Measurements from ENCODE around the gene HMGB4.

HMGB4 gene

GRCh38 chr1:33853431-33853830 lies 10.4 kb upstream of the HMGB4 start:
- Histone ChIP-seq H3K4me1 (ENCODE audit: low read length) (no peaks in the 10 kb centered on the region), H4K20me1 (ENCODE audit: insufficient read depth, low read length) (no peaks in the 10 kb centered on the region)
- TF ChIP-seq EZH2phosphoT487 (IDR thresholded peaks at IDR 0.05; ENCODE audit: low read length): no peak

DNA sequence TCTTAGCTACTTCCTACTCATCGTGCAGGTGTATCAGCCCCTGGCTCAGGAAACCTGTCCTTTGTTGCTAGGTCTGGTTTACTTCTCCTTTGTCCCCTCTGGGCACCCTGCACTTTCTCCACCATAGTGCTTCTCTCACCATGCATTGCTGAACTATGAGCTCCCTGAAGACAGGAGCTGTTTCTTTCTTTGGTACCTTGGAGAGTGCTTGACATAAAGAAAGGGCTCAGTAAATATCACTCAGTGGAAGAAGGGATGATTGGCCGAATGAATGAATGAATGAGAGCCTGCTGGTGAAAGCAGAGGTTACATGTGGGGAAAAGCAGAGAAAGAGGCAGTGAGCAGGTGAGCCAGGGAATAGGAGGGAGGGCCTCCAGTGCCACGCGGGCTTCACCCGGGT lies 9.8 kb upstream of the HMGB4 start:
- DNase-seq: no peak
- H3K9me3 ChIP-seq (replicated peaks; ENCODE audit: insufficient read depth, low read length): no peaks in the 10 kb centered on the region
- no peak overlapping the region for H3K9ac ChIP-seq (ENCODE audit: low read length)
- no peaks in the 10 kb centered on the region for H4K20me1 ChIP-seq (ENCODE audit: insufficient read depth, low read length)
- no peak overlapping the region for H2AFZ ChIP-seq (ENCODE audit: low read length)
- no peak for TF ChIP-seq EZH2phosphoT487 (IDR thresholded peaks at IDR 0.05; ENCODE audit: low read length)
- TF ChIP-seq, protein P1, sequence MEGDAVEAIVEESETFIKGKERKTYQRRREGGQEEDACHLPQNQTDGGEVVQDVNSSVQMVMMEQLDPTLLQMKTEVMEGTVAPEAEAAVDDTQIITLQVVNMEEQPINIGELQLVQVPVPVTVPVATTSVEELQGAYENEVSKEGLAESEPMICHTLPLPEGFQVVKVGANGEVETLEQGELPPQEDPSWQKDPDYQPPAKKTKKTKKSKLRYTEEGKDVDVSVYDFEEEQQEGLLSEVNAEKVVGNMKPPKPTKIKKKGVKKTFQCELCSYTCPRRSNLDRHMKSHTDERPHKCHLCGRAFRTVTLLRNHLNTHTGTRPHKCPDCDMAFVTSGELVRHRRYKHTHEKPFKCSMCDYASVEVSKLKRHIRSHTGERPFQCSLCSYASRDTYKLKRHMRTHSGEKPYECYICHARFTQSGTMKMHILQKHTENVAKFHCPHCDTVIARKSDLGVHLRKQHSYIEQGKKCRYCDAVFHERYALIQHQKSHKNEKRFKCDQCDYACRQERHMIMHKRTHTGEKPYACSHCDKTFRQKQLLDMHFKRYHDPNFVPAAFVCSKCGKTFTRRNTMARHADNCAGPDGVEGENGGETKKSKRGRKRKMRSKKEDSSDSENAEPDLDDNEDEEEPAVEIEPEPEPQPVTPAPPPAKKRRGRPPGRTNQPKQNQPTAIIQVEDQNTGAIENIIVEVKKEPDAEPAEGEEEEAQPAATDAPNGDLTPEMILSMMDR (IDR thresholded peaks at IDR 0.05; ENCODE audit: low read length): no peak
- no peak for TF ChIP-seq EZH2 (optimal IDR thresholded peaks at IDR 0.05; ENCODE audit: low read depth, low read length)
- no peaks in the 10 kb centered on the region for H3K4me1 ChIP-seq (ENCODE audit: low read length)
- no peaks in the 10 kb centered on the region for H3K9me2 ChIP-seq (replicated peaks; ENCODE audit: insufficient read depth, low read length)
- H3K79me2 ChIP-seq (ENCODE audit: low read length): no peaks in the 10 kb centered on the region
- H3K27ac ChIP-seq (ENCODE audit: low read length): no peak overlapping the region
- H3K36me3 ChIP-seq (replicated peaks; ENCODE audit: insufficient read depth, low read length): no peaks in the 10 kb centered on the region
- no peak overlapping the region for H3K4me2 ChIP-seq (ENCODE audit: low read depth, low read length)
- H3K4me3 ChIP-seq (ENCODE audit: low read length): no peak overlapping the region
- peaks cover 31% of the 10 kb centered on the region; the same call in 1 of the 2 replicates for H3K27me3 ChIP-seq (replicated peaks; ENCODE audit: insufficient read depth, low read length)
- H3F3A ChIP-seq (ENCODE audit: insufficient read depth, low read length): no peaks in the 10 kb centered on the region

More at GRCh38 chr1:33853431-33853830, 10.4 kb upstream of the HMGB4 start:
- no peak overlapping the region for H3K9ac ChIP-seq (ENCODE audit: low read length)
- H3K79me2 ChIP-seq (ENCODE audit: low read length): no peaks in the 10 kb centered on the region
- no peaks in the 10 kb centered on the region for H3K36me3 ChIP-seq (replicated peaks; ENCODE audit: insufficient read depth, low read length)
- no peak overlapping the region for H2AFZ ChIP-seq (ENCODE audit: low read length)
- no peak overlapping the region for H3K4me2 ChIP-seq (ENCODE audit: low read depth, low read length)
- no peak for DNase-seq
- H3K4me3 ChIP-seq (ENCODE audit: low read length): no peak overlapping the region
- H3K27me3 ChIP-seq (replicated peaks; ENCODE audit: insufficient read depth, low read length): peaks cover 37% of the 10 kb centered on the region; the same call in 1 of the 2 replicates
- no peaks in the 10 kb centered on the region for H3F3A ChIP-seq (ENCODE audit: insufficient read depth, low read length)
- no peak overlapping the region for H3K27ac ChIP-seq (ENCODE audit: low read length)
- no peaks in the 10 kb centered on the region for H3K9me2 ChIP-seq (replicated peaks; ENCODE audit: insufficient read depth, low read length)
- H3K9me3 ChIP-seq (replicated peaks; ENCODE audit: insufficient read depth, low read length): no peaks in the 10 kb centered on the region

- no peak overlapping the region for H3K9ac ChIP-seq (ENCODE audit: low read length)
- no peak overlapping the region for H2AFZ ChIP-seq (ENCODE audit: low read length)
- no peak for DNase-seq
- no peaks in the 10 kb centered on the region for H3K36me3 ChIP-seq (replicated peaks; ENCODE audit: insufficient read depth, low read length)
- no peak overlapping the region for H3K4me2 ChIP-seq (ENCODE audit: low read depth, low read length)
- no peaks in the 10 kb centered on the region for H4K20me1 ChIP-seq (ENCODE audit: insufficient read depth, low read length)
- peaks cover 25% of the 10 kb centered on the region for H3K27me3 ChIP-seq (replicated peaks; ENCODE audit: insufficient read depth, low read length)
- H3K4me3 ChIP-seq (ENCODE audit: low read length): no peak overlapping the region
- no peaks in the 10 kb centered on the region for H3F3A ChIP-seq (ENCODE audit: insufficient read depth, low read length)
- H3K27ac ChIP-seq (ENCODE audit: low read length): no peak overlapping the region
- H3K4me1 ChIP-seq (ENCODE audit: low read length): no peaks in the 10 kb centered on the region
- TF ChIP-seq EZH2 (optimal IDR thresholded peaks at IDR 0.05; ENCODE audit: low read depth, low read length) (no peak), EZH2phosphoT487 (IDR thresholded peaks at IDR 0.05; ENCODE audit: low read length) (no peak)
- TF ChIP-seq, protein P1 (IDR thresholded peaks at IDR 0.05; ENCODE audit: low read length): no peak
- H3K79me2 ChIP-seq (ENCODE audit: low read length): no peaks in the 10 kb centered on the region
- H3K9me2 ChIP-seq (replicated peaks; ENCODE audit: insufficient read depth, low read length): no peaks in the 10 kb centered on the region
- no peaks in the 10 kb centered on the region for H3K9me3 ChIP-seq (replicated peaks; ENCODE audit: insufficient read depth, low read length)
Observed at GRCh38 chr1:33860671-33861070, 3.2 kb upstream of the HMGB4 start.

GRCh38 chr1:33864460-33865389 lies 846 bp downstream of the HMGB4 start:
- TF ChIP-seq EZH2phosphoT487 (IDR thresholded peaks at IDR 0.05; ENCODE audit: low read length): no peak
- TF ChIP-seq EZH2 (optimal IDR thresholded peaks at IDR 0.05; ENCODE audit: low read depth, low read length): no peak
- TF ChIP-seq, protein P1 (IDR thresholded peaks at IDR 0.05; ENCODE audit: low read length): no peak
- H3K79me2 ChIP-seq (ENCODE audit: low read length): no peaks in the 10 kb centered on the region
- no peaks in the 10 kb centered on the region for H3K4me1 ChIP-seq (ENCODE audit: low read length)
- H3F3A ChIP-seq (ENCODE audit: insufficient read depth, low read length): no peaks in the 10 kb centered on the region
- peaks cover 25% of the 10 kb centered on the region for H3K27me3 ChIP-seq (replicated peaks; ENCODE audit: insufficient read depth, low read length)
- no peak overlapping the region for H3K27ac ChIP-seq (ENCODE audit: low read length)
- no peaks in the 10 kb centered on the region for H3K9me2 ChIP-seq (replicated peaks; ENCODE audit: insufficient read depth, low read length)
- H3K9ac ChIP-seq (ENCODE audit: low read length): no peak overlapping the region
- no peak overlapping the region for H3K4me3 ChIP-seq (ENCODE audit: low read length)
- H2AFZ ChIP-seq (ENCODE audit: low read length): no peak overlapping the region
- no peak overlapping the region for H3K4me2 ChIP-seq (ENCODE audit: low read depth, low read length)
- DNase-seq: no peak
- H4K20me1 ChIP-seq (ENCODE audit: insufficient read depth, low read length): no peaks in the 10 kb centered on the region
- no peaks in the 10 kb centered on the region for H3K36me3 ChIP-seq (replicated peaks; ENCODE audit: insufficient read depth, low read length)
- H3K9me3 ChIP-seq (replicated peaks; ENCODE audit: insufficient read depth, low read length): no peaks in the 10 kb centered on the region
